A549 (cell line): ENCODE measurements around the gene RAB13. TPM values are rescaled to one million over a fixed set of nuclear protein-coding genes. Genes with fewer than 3 reads are reported as not detected.

Source experiments
- ATAC-seq, 2 experiments: fragments of 200-7000 bp in 1 of 2; fragments of >200 bp in 1 of 2; cut with Nextera tagmentation in 1 of 2; cut with Tn5 transposase in 1 of 2; 3 replicates each; pipeline versions ENCODE4 v1.8.0 to v1.9.1; 2018 to 2020; ENCODE audit warnings: mild to moderate bottlenecking in 1 of 2, moderate library complexity in 1 of 2
- CTCF ChIA-PET: fragments of 300-600 bp; sonication (Branson Sonifier 250); formaldehyde crosslinking; extraction: SDS; loops from one replicate; lab custom pipeline; 2021; ENCODE audit warnings: antibody characterized with exemption, inconsistent platforms; lab: Yijun Ruan, JAX
- POLR2A ChIA-PET: fragments of 350-600 bp; formaldehyde crosslinking; extraction: SDS; loops from one replicate; lab custom pipeline; 2021; ENCODE audit warnings: antibody characterized with exemption, inconsistent platforms; lab: Yijun Ruan, JAX
- DNase-seq, 2 experiments: peaks; one replicate each; pipeline versions ENCODE4 v3.0.0 to v3.0.0-alpha.2; 2011 to 2016; ENCODE audit warnings: low read depth in 1 of 2, low spot score in 1 of 2
- FAIRE-seq: peaks from 2 replicates; lab custom pipeline; 2011; peaks lifted over from hg19 to GRCh38; lab: Jason Lieb, UNC
- H3K27ac ChIP-seq, 2 experiments: fragments of >200 bp; sonication (Bioruptor Twin); formaldehyde crosslinking; 3 replicates each; pipeline ENCODE4 v1.5.1; 2016 to 2017
- H3K4me1 ChIP-seq: fragments of >200 bp; sonication (Bioruptor Twin); formaldehyde crosslinking; 3 replicates; pipeline ENCODE4 v1.6.1; 2016
- H3K4me2 ChIP-seq: fragments of >200 bp; sonication (Bioruptor Twin); formaldehyde crosslinking; 3 replicates; pipeline ENCODE4 v1.6.1; 2016
- H3K4me3 ChIP-seq: fragments of >200 bp; sonication (Bioruptor Twin); formaldehyde crosslinking; 3 replicates; pipeline ENCODE4 v1.5.1; 2016
- H3K9me3 ChIP-seq: fragments of >200 bp; sonication (Bioruptor Twin); formaldehyde crosslinking; 3 replicates; pipeline ENCODE4 v1.6.1; 2016
- BHLHE40 ChIP-seq: IDR thresholded peaks from 2 replicates; pipeline ENCODE4 v1.6.1; 2012; ENCODE audit warnings: low read depth, low read length, inconsistent platforms
- CBX8 ChIP-seq: fragments of 200-600 bp; sonication (generic); IDR thresholded peaks from 2 replicates; pipeline ENCODE4 v1.6.1; 2016
- CHD4 ChIP-seq: fragments of 200-600 bp; sonication (generic); IDR thresholded peaks from 2 replicates; pipeline ENCODE4 v1.6.1; 2016; ENCODE audit warnings: antibody characterized with exemption, mild to moderate bottlenecking, borderline replicate concordance
- EHMT2 ChIP-seq: fragments of 200-600 bp; sonication (generic); IDR thresholded peaks from 2 replicates; pipeline ENCODE4 v1.6.1; 2016; ENCODE audit warnings: antibody characterized with exemption, low read depth, mild to moderate bottlenecking, moderate library complexity
- EP300 ChIP-seq, 2 experiments: fragments of >200 bp; sonication (Bioruptor Twin); formaldehyde crosslinking; IDR thresholded peaks; 2 replicates in 1 of 2; 3 replicates in 1 of 2; pipeline ENCODE4 v1.6.1; 2016 to 2017
- ESRRA ChIP-seq: fragments of 150-350 bp; IDR thresholded peaks from 2 replicates; pipeline ENCODE4 v1.6.1; 2014; ENCODE audit warnings: mild to moderate bottlenecking, low read length, borderline replicate concordance
- FOXS1 ChIP-seq: fragments of 250-450 bp; sonication (Bioruptor Pico); IDR thresholded peaks from 2 replicates; pipeline ENCODE4 v1.5.0; 2020; ENCODE audit warnings: mild to moderate bottlenecking, moderate library complexity
- HOXA7 ChIP-seq: fragments of 250-450 bp; sonication (Bioruptor Pico); IDR thresholded peaks from 2 replicates; pipeline ENCODE4 v1.5.0; 2020; ENCODE audit warnings: mild to moderate bottlenecking, moderate library complexity
- HOXB5 ChIP-seq: fragments of 250-450 bp; sonication (Bioruptor Pico); IDR thresholded peaks from 2 replicates; pipeline ENCODE4 v1.5.0; 2020; ENCODE audit warnings: mild to moderate bottlenecking, moderate library complexity
- KDM5A ChIP-seq: fragments of 200-600 bp; sonication (generic); IDR thresholded peaks from 2 replicates; pipeline ENCODE4 v1.6.1; 2016; ENCODE audit warnings: antibody characterized with exemption, mild to moderate bottlenecking
- MAZ ChIP-seq: fragments of 150-350 bp; IDR thresholded peaks from 2 replicates; pipeline ENCODE4 v1.6.1; 2014; ENCODE audit warnings: antibody characterized with exemption, low read depth, low read length, borderline replicate concordance
- MYC ChIP-seq: IDR thresholded peaks from 2 replicates; pipeline ENCODE4 v1.6.1; 2012; ENCODE audit warnings: mild to moderate bottlenecking, inconsistent platforms, low read length, improper control_type of control experiment, borderline replicate concordance
- PHF8 ChIP-seq: fragments of 200-600 bp; sonication (generic); IDR thresholded peaks from 2 replicates; pipeline ENCODE4 v1.6.1; 2016; ENCODE audit warnings: low read depth, mild to moderate bottlenecking, antibody characterized with exemption, moderate library complexity, borderline replicate concordance
- POLR2A ChIP-seq: IDR thresholded peaks from 2 replicates; pipeline ENCODE4 v1.6.1; 2012; ENCODE audit warnings: mild to moderate bottlenecking, low read length
- POLR2AphosphoS2 ChIP-seq: conservative IDR thresholded peaks from 2 replicates; pipeline ENCODE4 v1.6.1; 2012; ENCODE audit warnings: low read length, improper control_type of control experiment, inconsistent platforms
- RARB ChIP-seq: fragments of 250-450 bp; sonication (Bioruptor Pico); IDR thresholded peaks from 2 replicates; pipeline ENCODE4 v1.8.0; 2021; ENCODE audit warnings: mild to moderate bottlenecking, moderate library complexity
- RFX5 ChIP-seq: fragments of 450-650 bp; IDR thresholded peaks from 2 replicates; pipeline ENCODE4 v1.7.1; 2014; ENCODE audit warnings: antibody characterized with exemption, mild to moderate bottlenecking, moderate library complexity
- RNF2 ChIP-seq: fragments of 200-600 bp; sonication (generic); IDR thresholded peaks from 2 replicates; pipeline ENCODE4 v1.6.1; 2016; ENCODE audit warnings: low read depth, mild to moderate bottlenecking, antibody characterized with exemption, moderate library complexity, borderline replicate concordance
- SMC3 ChIP-seq: fragments of >200 bp; sonication (Bioruptor Twin); formaldehyde crosslinking; IDR thresholded peaks from 3 replicates; pipeline ENCODE4 v1.6.1; 2018; ENCODE audit warnings: inconsistent platforms
- SREBF2 ChIP-seq: fragments of 450-650 bp; IDR thresholded peaks from 2 replicates; pipeline ENCODE4 v1.6.1; 2014; ENCODE audit warnings: mild to moderate bottlenecking, moderate library complexity
- TFCP2L1 ChIP-seq: fragments of 250-450 bp; sonication (Bioruptor Pico); IDR thresholded peaks from 2 replicates; pipeline ENCODE4 v1.5.0; 2021; ENCODE audit warnings: mild to moderate bottlenecking
- TP53 ChIP-seq: fragments of 250-450 bp; sonication (Bioruptor Pico); IDR thresholded peaks from 2 replicates; pipeline ENCODE4 v1.5.0; 2021; ENCODE audit warnings: mild to moderate bottlenecking, moderate library complexity
- ZC3H11A ChIP-seq: fragments of 450-650 bp; IDR thresholded peaks from 2 replicates; pipeline ENCODE4 v1.6.1; 2014; ENCODE audit warnings: antibody characterized with exemption, mild to moderate bottlenecking
- ZNF302 ChIP-seq: fragments of 250-450 bp; sonication (Bioruptor Pico); IDR thresholded peaks from 2 replicates; pipeline ENCODE4 v1.9.0; 2021; ENCODE audit warnings: inconsistent platforms, mild to moderate bottlenecking, moderate library complexity
- WGBS: methylation state at CpG from one replicate; pipeline ENCODE4 v1.1.6; 2017; ENCODE audit errors: missing lambda C conversion rate; 5-methylcytosine and 5-hydroxymethylcytosine counted together
- polyA plus RNA-seq, 4 experiments: library from polyadenylated mRNA; depleted of rRNA in 3 of 4; stranded (reverse); fragments of >200 nt; fragmentation: RNase III in 1 of 4; extraction: RNeasy Plus Mini Kit Qiagen cat#74134 plus additional on column Dnase treatment in 1 of 4; gene quantifications; 2 replicates in 3 of 4; 3 replicates in 1 of 4; pipeline ENCODE4 v1.2.3, GENCODE V29; 2011 to 2017
- TF ChIP-seq, protein P1 (sequence below): fragments of >200 bp; sonication (Bioruptor Twin); formaldehyde crosslinking; IDR thresholded peaks from 2 replicates; pipeline ENCODE4 v1.6.1; 2016
- TF ChIP-seq, protein P2 (sequence below): IDR thresholded peaks from 2 replicates; pipeline ENCODE4 v1.6.1; 2012; ENCODE audit warnings: low read depth, borderline replicate concordance
- TF ChIP-seq, protein P3 (sequence below): IDR thresholded peaks from 2 replicates; pipeline ENCODE4 v1.6.1; 2012
- TF ChIP-seq, protein P4 (sequence below): fragments of >200 bp; sonication (Bioruptor Twin); formaldehyde crosslinking; IDR thresholded peaks from 3 replicates; pipeline ENCODE4 v1.5.1; 2016

RAB13 gene
- polyA plus RNA-seq, 2 of the 4 experiments (the other 2 are of a cell fraction), result 90.9 to 160 TPM

DNA sequence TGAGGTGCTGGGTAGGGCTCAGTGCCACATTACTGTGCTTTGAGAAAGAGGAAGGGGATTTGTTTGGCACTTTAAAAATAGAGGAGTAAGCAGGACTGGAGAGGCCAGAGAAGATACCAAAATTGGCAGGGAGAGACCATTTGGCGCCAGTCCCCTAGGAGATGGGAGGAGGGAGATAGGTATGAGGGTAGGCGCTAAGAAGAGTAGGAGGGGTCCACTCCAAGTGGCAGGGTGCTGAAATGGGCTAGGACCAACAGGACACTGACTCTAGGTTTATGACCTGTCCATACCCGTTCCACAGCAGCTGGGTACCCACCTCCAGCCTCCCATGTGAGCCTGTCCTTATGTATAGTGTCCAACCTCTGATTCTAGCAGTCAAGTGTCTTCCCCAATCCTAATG, 26.7 kb downstream of the RAB13 start:
- POLR2A ChIA-PET, result interaction anchor here (0.9 to 1.7 kb wide), 3 partner anchors 14 to 37 kb away, joined by 3 to 12 read pairs (median 3); partner anchors contain the start of genes GATAD2B and RPS27
- no peak for FAIRE-seq

DNA sequence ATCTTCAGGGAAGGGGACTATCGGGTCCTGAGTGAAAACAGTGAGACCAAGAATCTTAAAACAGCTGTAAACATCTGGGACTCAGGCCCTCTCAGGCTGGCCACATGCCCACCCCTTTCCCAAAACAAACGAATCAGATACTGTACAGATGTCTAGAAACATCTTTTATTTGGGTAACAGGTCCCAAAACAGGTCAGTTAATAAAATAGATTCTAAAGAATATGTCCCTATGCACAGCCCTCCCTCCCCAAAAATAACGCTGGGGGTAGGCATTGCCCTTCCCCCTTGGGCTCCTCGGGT, 27.2 kb downstream of the RAB13 start:
- POLR2A ChIA-PET, result interaction anchor here (0.9 to 2.4 kb wide), 4 partner anchors 9 to 36 kb away, joined by 3 to 12 read pairs (median 7); partner anchors contain the start of genes CREB3L4, GATAD2B and RPS27
- no peak for TF ChIP-seq ZNF302 (CRISPR knock-in tag)
- TF ChIP-seq POLR2A, result no peak
- TF ChIP-seq RNF2, result no peak
- Histone ChIP-seq H3K9me3 (no peaks in the 10 kb centered on the region), H3K27ac (peak overlapping the region; percentile 22 to 69; a peak in 3 of 6 replicates), H3K4me3 (peak overlapping the region; percentile 94; the same call in 1 of the 3 replicates), H3K4me2 (peak overlapping the region; percentile 65), H3K4me1 (peaks cover 32% of the 10 kb centered on the region)
- DNase-seq (no peak), FAIRE-seq (no peak), ATAC-seq (no peak)
- 35% methylated on average over 4 of the region's 4 CpGs for WGBS
- CTCF ChIA-PET, result interaction anchor here (0.8 to 7.5 kb wide), 3 partner anchors 9 to 107 kb away, joined by 3 to 75 read pairs (median 5); partner anchors contain the start of genes CREB3L4 and DENND4B

More for the DNA sequence above, 26.7 kb downstream of the RAB13 start:
- Histone ChIP-seq H3K4me1 (peaks cover 32% of the 10 kb centered on the region), H3K9me3 (no peaks in the 10 kb centered on the region), H3K27ac (no peak overlapping the region), H3K4me2 (no peak overlapping the region), H3K4me3 (no peak overlapping the region)
- TF ChIP-seq MAZ, result no peak
- no peak for TF ChIP-seq ESRRA
- no peak for TF ChIP-seq POLR2AphosphoS2
- no peak for TF ChIP-seq BHLHE40
- TF ChIP-seq, protein P1, sequence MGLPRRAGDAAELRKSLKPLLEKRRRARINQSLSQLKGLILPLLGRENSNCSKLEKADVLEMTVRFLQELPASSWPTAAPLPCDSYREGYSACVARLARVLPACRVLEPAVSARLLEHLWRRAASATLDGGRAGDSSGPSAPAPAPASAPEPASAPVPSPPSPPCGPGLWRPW, result no peak
- no peak for TF ChIP-seq SMC3
- no peak for TF ChIP-seq CHD4
- TF ChIP-seq EHMT2, result no peak
- no peak for TF ChIP-seq KDM5A
- TF ChIP-seq, protein P2, sequence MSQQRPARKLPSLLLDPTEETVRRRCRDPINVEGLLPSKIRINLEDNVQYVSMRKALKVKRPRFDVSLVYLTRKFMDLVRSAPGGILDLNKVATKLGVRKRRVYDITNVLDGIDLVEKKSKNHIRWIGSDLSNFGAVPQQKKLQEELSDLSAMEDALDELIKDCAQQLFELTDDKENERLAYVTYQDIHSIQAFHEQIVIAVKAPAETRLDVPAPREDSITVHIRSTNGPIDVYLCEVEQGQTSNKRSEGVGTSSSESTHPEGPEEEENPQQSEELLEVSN, result no peak
- no peak for TF ChIP-seq FOXS1 (CRISPR knock-in tag)
- no peak for TF ChIP-seq RFX5
- TF ChIP-seq TFCP2L1 (CRISPR knock-in tag), result no peak
- no peak for TF ChIP-seq RARB (CRISPR knock-in tag)
- no peak for TF ChIP-seq SREBF2
- TF ChIP-seq ZC3H11A, result no peak
- TF ChIP-seq MYC, result no peak
- no peak for ATAC-seq
- CTCF ChIA-PET, result interaction anchor here (7.5 kb wide), 1 partner anchor 15 kb away, joined by 75 read pairs; the partner anchor contains the start of gene DENND4B
- no peak for DNase-seq
- 89% methylated on average over 3 of the region's 3 CpGs for WGBS

DNA sequence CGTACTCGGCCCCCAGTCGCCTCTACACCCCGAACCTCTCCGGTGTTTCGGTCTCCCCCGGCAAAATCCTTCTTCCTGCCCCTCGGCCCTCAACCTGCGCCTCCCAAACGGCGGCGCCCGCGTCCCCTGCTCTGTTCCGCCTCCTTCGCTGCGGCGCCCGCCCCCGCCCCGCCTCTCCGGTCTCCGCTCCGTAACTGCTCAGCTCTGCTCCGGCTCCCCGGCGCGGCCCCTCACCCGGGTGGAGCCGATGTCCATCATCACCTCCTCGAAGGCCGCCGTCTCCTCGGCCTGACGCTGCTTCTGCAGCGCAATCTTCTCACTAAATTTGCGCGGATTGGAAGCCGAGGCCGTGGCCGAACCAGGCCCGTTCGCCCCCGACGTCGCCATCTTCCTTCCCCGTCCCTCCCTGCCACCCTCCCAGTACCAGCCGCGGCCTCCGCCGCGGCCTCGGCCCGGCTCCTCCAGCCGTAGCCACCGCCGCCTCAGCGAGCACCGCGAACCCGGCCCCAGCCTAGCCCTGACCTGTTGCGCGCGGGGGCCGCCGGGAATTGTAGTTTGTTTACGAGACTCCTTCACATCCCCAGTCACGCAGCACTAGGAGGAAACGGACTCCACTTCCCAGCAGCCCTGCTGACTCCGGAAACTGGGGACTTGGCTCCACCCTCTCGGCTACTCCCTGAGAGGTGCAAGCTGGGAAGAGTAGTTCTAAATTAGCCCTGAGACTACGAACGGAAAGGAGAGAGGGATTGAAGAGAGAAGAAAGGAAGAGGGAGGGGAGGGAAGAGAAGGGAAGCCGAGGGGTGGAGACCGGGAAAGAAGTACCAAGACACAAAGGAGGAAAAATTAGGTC, 27.8 kb downstream of the RAB13 start, which contains the start of gene CRTC2:
Gene CRTC2 (minus strand): TSS at position 502 of the 850 bp plus-strand sequence. CDS start 115 bp downstream, at position 387.
- CTCF ChIA-PET, result interaction anchor here (0.8 to 7.5 kb wide), 5 partner anchors 9 to 161 kb away, joined by 3 to 75 read pairs (median 5); partner anchors contain the start of genes CREB3L4, DENND4B and RAB13
- POLR2A ChIA-PET, result interaction anchor here (0.5 to 2.4 kb wide), 6 partner anchors 9 to 36 kb away, joined by 3 to 12 read pairs (median 4); partner anchors contain the start of genes CREB3L4, GATAD2B, JTB and RPS27
- peaks cover 32% of the 10 kb centered on the region for H3K4me1 ChIP-seq
- peak within 1 kb of the TSS; percentile 92 to 95 for H3K27ac ChIP-seq
- H3K4me3 ChIP-seq, result peak within 1 kb of the TSS; percentile 94
- DNase-seq, result peak; percentile 98 to 99
- peak within 1 kb of the TSS; percentile 90 for H3K4me2 ChIP-seq
- FAIRE-seq, result peak; percentile 13
- 2% methylated on average over 24 of the region's 75 CpGs for WGBS
- no peaks in the 10 kb centered on the region for H3K9me3 ChIP-seq
- ATAC-seq, result peak; percentile 85 to 90
- TF ChIP-seq, protein P1, result no peak
- TF ChIP-seq RNF2 (no peak), PHF8 (peak; percentile 77), CBX8 (no peak), HOXA7 (CRISPR knock-in tag) (no peak), EP300 (IDR thresholded peaks at IDR 0.05) (no peak), RARB (CRISPR knock-in tag) (no peak), POLR2A (peak; percentile 47), FOXS1 (CRISPR knock-in tag) (no peak), HOXB5 (0 out of 2 replicates have a peak, but pooled peaks have one; percentile 37), TP53 (CRISPR knock-in tag) (no peak), TFCP2L1 (CRISPR knock-in tag) (peak; percentile 82; the same call in 1 of the 2 replicates), KDM5A (0 out of 2 replicates have a peak, but pooled peaks have one; percentile 23)
- TF ChIP-seq, protein P2, result no peak
- TF ChIP-seq, protein P3, sequence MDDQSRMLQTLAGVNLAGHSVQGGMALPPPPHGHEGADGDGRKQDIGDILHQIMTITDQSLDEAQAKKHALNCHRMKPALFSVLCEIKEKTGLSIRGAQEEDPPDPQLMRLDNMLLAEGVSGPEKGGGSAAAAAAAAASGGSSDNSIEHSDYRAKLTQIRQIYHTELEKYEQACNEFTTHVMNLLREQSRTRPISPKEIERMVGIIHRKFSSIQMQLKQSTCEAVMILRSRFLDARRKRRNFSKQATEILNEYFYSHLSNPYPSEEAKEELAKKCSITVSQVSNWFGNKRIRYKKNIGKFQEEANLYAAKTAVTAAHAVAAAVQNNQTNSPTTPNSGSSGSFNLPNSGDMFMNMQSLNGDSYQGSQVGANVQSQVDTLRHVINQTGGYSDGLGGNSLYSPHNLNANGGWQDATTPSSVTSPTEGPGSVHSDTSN, result no peak
- TF ChIP-seq, protein P4, sequence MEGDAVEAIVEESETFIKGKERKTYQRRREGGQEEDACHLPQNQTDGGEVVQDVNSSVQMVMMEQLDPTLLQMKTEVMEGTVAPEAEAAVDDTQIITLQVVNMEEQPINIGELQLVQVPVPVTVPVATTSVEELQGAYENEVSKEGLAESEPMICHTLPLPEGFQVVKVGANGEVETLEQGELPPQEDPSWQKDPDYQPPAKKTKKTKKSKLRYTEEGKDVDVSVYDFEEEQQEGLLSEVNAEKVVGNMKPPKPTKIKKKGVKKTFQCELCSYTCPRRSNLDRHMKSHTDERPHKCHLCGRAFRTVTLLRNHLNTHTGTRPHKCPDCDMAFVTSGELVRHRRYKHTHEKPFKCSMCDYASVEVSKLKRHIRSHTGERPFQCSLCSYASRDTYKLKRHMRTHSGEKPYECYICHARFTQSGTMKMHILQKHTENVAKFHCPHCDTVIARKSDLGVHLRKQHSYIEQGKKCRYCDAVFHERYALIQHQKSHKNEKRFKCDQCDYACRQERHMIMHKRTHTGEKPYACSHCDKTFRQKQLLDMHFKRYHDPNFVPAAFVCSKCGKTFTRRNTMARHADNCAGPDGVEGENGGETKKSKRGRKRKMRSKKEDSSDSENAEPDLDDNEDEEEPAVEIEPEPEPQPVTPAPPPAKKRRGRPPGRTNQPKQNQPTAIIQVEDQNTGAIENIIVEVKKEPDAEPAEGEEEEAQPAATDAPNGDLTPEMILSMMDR, result no peak
